Measurements from ENCODE around the gene SNF8. TPM values are rescaled to one million over a fixed set of nuclear protein-coding genes. Genes with fewer than 3 reads are reported as not detected.
A peak's percentile ranks its signal among the peaks of the same experiment; 100 is the strongest.

Gene SNF8
- total and polyA plus RNA-seq, 9 of the 15 experiments (the other 6 are each of a cell fraction or from before 2014, with no cell fraction given) = 6.9 to 149 (median 117) TPM

DNA sequence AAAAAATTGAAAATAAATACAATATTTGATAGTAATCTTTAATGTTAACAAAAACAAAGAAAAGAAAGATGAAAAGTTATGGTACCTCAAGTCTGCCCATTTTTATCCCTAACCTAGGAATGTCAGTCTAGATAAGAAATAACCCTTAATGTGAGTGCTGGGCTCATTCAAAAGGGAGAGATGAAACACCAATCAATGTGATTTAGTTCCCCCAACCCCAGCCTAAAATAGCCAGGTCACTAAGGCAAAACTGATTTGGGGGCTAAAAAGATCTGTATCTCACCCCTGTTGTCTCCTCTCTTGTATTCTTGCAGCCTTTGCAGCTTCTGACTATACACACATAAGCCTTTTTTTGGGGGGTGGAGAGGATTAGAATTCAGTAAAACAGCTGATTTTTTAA lies 49.3 kb upstream of the SNF8 start (continued):
- TF ChIP-seq MXI1 (IDR thresholded peaks at IDR 0.05; ENCODE audit: low read depth, low read length) = no peak
- TF ChIP-seq ID3 (CRISPR knock-in tag; IDR thresholded peaks at IDR 0.05) = no peak
- no peak for TF ChIP-seq ID3 (tag; IDR thresholded peaks at IDR 0.05)
- TF ChIP-seq ZNF778 (CRISPR knock-in tag; IDR thresholded peaks at IDR 0.05) = no peak
- TF ChIP-seq ZNF12 (CRISPR knock-in tag; IDR thresholded peaks at IDR 0.05) = no peak
- 0 out of 2 replicates have a peak, but pooled peaks have one; percentile 14 for TF ChIP-seq SOX6 (IDR thresholded peaks at IDR 0.05)
- no peak for TF ChIP-seq ZBTB11 (CRISPR knock-in tag; IDR thresholded peaks at IDR 0.05)
- TF ChIP-seq STAG1 (CRISPR knock-in tag; IDR thresholded peaks at IDR 0.05; ENCODE audit: borderline replicate concordance) = no peak
- TF ChIP-seq ZSCAN29 (IDR thresholded peaks at IDR 0.05) = no peak
- TF ChIP-seq KDM1A (IDR thresholded peaks at IDR 0.05) = peak; percentile 21 to 34; a peak in 2 of 4 replicates
- TF ChIP-seq, protein P1, sequence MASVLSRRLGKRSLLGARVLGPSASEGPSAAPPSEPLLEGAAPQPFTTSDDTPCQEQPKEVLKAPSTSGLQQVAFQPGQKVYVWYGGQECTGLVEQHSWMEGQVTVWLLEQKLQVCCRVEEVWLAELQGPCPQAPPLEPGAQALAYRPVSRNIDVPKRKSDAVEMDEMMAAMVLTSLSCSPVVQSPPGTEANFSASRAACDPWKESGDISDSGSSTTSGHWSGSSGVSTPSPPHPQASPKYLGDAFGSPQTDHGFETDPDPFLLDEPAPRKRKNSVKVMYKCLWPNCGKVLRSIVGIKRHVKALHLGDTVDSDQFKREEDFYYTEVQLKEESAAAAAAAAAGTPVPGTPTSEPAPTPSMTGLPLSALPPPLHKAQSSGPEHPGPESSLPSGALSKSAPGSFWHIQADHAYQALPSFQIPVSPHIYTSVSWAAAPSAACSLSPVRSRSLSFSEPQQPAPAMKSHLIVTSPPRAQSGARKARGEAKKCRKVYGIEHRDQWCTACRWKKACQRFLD (CRISPR knock-in tag; IDR thresholded peaks at IDR 0.05) = no peak
- TF ChIP-seq KDM5B (IDR thresholded peaks at IDR 0.05; ENCODE audit: insufficient replicate concordance, low read depth, low read length) = no peak
